GM19372 (cell line): ENCODE measurements around the gene SMAP1.

Source experiments
- ATAC-seq: cut with Tn5 transposase; IDR thresholded peaks from one replicate; pipeline ENCODE4 v1.9.1; 2021; ENCODE audit warnings: mild to moderate bottlenecking, low read depth, moderate library complexity; ENCODE audit not compliant: unreplicated experiment

Gene SMAP1

DNA sequence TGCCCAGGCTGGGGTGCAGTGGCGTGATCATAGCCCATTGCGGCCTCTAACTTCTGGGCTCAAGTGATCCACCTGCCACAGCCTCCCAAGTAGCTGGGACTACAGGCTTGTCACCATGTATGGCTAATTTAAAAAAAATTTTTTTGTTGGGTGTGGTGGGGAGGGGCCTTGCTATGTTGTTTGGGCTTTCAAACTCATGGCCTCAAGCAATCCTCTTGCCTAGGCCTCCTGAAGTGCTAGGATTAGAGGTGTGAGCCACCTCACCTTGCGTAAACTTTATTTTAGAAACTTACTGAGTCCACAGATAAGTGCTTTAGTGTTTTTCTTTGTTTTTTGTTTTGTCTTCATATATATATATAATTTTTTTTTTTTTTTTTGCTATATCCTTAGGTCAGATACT is 9.1 kb downstream of the SMAP1 start:
- no peak for ATAC-seq

DNA sequence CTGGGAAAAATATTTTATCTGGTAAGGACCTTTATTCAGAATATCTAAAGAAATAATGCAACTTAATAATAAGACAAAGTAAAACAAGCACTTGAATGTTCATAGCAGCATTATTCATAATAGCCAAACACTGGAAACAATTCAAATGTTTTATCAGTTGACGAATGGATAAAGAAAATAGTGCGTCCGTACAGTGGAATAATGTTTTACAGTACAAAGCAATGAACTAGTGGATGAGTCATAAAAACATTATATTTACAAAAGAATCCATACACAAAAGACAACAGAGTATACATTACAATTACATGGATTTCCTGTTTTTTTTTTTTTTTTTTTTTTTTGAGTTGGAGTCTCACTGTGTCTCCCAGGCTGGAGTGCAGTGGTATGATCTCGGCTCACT is 12.7 kb downstream of the SMAP1 start:
- no peak for ATAC-seq

GRCh38 chr6:70684794-70685493 is 17.3 kb downstream of the SMAP1 start:
- ATAC-seq = no peak

DNA sequence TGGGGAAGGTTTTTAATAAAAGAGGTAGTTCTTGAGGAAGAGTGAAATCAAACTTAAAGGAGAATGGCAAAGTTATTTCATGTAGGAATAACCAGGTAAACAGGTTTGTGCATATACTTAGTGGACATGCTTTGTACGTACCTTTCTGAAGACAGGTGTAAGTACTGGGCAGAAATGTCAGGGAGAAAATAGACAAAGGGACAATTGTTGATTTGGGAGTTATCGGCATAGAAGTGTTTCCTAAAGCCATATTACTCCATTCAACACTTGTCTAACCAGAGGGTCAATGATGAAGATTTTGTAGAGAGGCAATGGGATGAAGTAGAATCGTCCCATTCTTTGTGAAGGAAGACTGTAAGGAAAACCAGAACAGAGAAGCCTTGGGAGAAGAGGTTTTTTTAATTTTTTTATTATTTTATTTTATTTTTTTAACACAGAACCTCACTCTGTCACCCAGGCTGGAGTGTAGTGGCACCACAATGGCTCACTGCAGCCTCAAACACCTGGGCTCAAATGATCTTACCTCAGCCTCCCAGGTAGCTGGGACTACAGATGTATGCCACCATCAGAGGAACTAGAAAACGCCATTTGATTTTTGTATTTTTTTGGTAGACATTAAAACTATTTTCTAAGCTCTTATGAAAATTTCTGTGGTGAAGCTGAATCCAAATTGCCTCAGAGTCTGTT is 18.0 kb downstream of the SMAP1 start:
- ATAC-seq = no peak

DNA sequence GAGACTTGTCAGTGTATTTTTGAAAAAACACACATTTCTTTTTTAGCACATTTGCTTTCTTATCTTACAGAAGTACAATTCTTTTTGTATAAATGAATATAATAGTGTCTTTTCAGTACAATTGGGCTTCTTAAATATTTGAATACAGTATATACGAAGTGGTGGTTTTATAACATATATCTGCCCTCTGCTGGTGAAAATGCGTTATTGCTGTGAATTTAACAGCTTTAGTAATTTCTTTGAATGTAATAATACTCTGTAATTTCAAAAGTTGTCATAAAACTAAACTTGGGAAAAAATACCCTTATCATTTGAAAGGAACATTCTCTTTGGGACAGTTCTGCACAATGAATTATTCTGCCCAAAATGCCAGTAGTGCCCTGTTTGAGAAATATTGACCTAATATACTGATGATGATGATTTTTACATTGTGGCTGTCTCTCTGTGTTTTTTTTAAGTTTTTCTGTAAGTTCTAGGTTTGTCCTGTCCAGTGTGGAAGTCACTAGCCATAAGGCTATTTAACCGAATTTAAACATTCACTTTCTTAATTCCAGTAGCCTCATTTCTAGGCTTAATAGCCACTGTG is 19.0 kb downstream of the SMAP1 start:
- ATAC-seq = peak; percentile 64

DNA sequence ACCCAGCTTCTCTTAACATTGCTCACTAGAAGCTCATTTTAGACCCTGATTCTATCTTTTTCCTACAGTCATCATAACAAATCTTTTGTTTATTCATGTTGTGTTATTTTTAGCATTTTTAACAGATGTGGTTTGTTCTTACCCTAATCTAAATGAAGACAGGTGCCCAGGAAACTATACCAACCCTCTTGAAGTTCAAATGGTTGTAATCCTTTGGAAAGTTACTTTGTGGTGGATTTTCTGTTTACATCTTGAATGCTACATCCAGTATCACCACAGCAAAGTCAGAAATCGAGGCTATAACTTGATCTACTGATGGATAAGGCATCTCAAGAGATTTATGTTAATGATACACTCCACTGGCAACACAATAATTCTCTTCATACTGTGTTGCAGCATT is 26.2 kb downstream of the SMAP1 start:
- ATAC-seq = no peak

GRCh38 chr6:70694371-70694770 is 26.7 kb downstream of the SMAP1 start:
- no peak for ATAC-seq

DNA sequence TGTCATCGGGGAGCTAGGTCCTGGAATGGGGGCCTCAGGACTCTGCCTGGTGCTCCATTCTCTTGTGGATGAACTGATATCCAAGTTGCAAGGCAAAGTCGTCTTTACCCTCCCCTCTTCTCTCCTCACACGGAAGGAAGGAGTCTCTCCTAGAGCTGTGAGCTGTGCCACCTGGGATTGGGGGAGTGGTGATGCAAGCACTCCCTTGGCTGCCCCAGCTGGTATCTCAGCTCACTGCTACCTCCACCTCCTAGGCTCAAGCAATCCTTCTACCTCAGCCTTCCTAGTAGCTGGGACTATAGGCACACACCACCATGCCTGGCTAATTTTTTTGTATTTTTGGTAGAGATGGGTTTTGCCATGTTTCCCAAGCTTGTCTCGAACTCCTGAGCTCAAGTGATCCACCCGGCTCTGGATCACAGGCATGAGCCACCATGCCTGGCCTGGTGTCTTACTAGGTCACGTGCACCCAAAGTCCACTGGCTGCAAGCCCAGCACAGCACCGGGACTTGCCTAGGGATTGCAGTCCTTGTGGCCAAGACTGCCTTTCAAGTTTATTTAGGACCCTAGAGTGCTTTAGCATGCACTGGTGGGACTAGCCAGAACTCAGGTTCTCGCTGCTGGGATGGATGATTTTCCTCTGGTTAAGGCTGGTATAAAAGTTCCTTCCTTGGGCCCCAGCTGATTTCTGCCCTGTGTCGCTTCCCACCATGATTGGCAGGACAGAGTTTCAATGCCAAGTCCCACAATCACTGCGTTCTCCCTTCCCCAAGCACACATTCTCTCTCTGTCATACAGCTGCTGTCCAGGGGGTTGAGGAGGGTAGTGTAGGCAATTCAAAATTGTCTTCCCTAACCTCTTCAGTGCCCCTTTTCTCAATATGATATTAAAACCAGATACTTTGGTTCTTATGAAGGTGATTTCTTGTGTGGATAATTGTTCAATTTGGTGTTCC is 33.5 kb downstream of the SMAP1 start:
- ATAC-seq = no peak

DNA sequence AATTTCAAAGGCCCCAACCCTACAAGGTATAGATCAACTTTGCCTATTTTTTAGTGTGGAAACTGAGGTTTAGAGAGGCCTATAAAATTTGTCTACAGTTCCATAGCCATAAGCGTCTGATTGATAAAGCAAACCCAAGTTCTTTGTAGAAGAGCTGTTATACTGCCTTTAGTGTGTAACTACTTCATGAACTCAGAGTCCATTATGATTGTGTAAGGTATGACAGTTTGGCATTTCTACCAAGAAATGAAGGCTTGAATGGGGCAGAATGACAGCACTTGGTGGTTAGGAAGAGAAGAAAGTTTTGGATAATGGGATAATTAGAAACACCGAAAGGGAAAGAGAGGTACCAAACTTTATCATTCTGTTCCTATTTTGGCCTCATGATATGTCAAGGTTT is 38.1 kb downstream of the SMAP1 start:
- ATAC-seq = no peak

DNA sequence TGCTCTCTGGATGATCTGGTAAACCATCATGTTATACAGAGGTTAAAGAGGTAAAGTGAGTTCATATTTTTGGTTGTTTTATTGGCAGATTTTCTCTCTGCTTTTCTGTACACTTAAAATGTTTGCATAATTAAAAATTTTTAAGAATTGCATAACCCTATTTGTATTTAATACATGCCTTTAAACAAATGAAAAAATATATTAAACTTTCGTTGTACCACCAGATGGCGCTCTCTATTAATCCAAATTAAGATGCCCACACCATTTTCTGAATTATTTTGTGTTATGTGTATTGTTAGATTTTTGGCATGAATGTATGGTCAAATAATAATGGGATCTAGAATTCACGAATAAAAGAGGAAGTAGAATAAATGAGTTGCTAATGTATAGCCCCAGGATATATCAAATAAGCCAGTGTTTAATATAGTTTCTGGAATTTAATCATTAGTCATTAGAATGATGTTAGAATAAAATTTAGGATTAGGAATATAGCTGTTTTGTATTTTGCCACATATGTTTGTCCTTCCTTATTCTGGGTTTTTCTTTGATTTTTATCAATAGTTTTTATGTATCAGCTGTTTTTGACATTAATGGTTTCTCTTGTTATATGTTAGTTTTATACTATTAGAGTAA is 38.9 kb downstream of the SMAP1 start:
- ATAC-seq = no peak

- no peak for ATAC-seq
Observed at GRCh38 chr6:70707893-70708292, 40.2 kb downstream of the SMAP1 start.

- no peak for ATAC-seq
Observed at GRCh38 chr6:70708448-70708847, 40.8 kb downstream of the SMAP1 start.

DNA sequence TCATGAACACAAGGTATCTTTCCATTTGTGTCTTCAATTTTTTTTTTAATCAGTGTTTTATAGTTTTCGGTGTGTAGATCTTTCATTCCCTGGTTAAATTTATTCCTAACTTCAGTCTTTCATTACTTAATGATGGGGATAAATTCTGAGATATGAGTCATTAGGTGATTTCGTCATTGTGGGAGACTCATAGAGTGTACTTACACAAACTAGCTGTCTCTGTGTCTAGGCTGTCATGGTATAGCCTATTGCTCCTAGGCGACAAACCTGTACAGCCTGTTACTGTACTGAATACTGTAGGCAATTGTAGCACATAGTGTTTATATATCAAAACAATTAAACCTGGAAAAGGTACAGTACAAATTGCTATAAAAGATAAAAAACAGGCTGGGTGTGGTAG is 42.1 kb downstream of the SMAP1 start:
- ATAC-seq = no peak

GRCh38 chr6:70714716-70715257 is 47.1 kb downstream of the SMAP1 start:
- no peak for ATAC-seq

GRCh38 chr6:70717038-70717801 is 49.5 kb downstream of the SMAP1 start:
- peak; percentile 58 for ATAC-seq

GRCh38 chr6:70724524-70724923 is 56.8 kb downstream of the SMAP1 start:
- ATAC-seq = no peak

DNA sequence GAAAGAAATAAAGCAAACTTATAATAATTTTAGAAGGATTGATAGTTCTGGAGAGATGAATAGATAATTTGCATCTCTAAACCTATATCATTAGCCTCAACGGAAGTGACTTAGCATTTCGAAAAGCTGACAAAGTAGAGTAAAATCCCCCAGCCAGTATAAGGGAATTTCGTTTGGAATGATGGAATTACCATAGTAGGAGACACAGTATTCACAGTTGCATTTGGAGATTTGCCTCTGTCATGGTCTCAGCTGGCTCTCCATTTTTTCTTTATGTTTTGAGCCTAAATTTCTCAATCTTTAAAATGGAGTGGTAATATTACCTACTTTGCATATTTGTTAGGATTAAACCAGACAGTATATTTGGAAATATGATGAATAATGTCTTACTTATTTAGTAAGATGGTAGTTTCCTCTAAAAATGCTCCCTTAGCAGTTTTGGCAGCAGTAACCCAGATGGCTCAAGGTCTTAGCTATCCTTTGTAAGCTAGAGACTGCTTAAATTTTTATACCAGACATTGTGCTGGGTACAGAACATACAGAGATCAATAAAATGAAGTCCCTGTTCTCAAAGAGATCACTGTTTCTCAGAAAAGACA is 58.2 kb downstream of the SMAP1 start:
- no peak for ATAC-seq

DNA sequence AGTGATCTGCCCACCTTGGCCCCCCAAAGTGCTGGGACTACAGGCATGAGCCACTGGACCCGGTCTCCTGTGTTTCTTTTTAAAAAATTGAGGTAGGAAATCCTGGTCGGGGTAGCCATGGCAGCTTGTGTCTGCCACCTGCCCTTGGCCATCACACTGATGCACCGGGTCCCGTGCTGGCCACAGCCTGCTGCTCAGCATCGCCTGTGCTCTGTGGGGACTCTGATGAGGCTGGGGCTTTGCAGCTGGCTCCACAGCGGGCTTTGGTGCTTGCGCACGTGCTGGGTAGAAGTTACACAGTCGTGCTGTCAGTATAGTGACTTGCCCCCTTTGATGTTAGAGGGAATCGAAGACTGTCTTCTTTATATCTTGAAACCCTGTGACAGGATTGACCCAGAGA is 66.7 kb downstream of the SMAP1 start:
- no peak for ATAC-seq

DNA sequence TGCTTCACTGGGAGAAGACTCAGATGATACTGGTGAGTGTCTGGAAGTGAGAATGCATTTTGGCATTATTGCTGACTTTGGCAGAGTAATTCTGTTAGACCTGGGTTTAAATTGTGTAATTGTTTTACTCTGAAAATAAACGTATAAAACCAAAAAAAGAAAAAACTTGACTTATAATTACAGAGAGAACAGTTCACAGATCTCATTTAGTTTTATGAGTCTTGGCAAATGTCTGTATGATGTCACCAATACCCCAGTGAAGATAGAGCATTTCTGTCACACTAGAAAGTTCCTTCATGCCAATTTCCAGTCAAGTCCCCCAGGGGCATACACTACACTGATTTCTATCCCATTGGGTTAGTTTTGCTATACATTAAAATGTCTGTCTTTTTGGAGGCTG is 67.3 kb downstream of the SMAP1 start:
- ATAC-seq = no peak
